NCI-H69 (cell line): ENCODE results near the gene TLCD2.
"Not testable (repeated sequence)": the region's sequence is repeated elsewhere in the genome, so short reads cannot be mapped to it uniquely, and the experiment has no call there.

ENCODE experiments used
- DNase-seq: peaks from one replicate; lab custom pipeline; 2025; lab: John Stamatoyannopoulos, UW

Gene TLCD2

GRCh38 chr17:1686086-1686485 is 24.1 kb downstream of the TLCD2 start:
- DNase-seq, result no peak

GRCh38 chr17:1684378-1685189 is 25.6 kb downstream of the TLCD2 start, which contains the start of gene PRPF8:
TSS of gene PRPF8 (minus strand) at chr17:1684867. CDS start at chr17:1684571, 296 bp downstream.
- peak; percentile 95 for DNase-seq

DNA sequence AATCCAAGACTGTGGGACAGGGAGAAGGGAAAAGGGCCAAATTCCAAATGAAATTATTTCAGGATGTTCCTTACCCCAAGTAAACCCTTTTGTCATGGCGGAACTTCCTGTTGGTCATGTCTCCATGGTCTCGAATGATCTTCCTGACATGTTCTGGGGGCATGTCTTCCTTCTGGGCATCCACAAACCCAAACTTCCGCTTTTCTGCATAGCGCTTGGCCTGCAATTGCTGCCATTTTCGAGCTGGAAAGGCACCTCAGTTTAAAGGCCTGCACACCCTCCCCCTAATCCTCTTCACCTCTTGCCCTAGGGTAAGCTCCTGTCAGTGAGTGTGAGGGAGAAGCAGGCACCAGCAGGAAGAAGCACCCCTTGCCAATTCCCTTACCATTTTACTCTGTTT is 26.7 kb downstream of the TLCD2 start:
- no peak for DNase-seq

GRCh38 chr17:1676401-1676800 is 33.8 kb downstream of the TLCD2 start:
- no peak for DNase-seq

DNA sequence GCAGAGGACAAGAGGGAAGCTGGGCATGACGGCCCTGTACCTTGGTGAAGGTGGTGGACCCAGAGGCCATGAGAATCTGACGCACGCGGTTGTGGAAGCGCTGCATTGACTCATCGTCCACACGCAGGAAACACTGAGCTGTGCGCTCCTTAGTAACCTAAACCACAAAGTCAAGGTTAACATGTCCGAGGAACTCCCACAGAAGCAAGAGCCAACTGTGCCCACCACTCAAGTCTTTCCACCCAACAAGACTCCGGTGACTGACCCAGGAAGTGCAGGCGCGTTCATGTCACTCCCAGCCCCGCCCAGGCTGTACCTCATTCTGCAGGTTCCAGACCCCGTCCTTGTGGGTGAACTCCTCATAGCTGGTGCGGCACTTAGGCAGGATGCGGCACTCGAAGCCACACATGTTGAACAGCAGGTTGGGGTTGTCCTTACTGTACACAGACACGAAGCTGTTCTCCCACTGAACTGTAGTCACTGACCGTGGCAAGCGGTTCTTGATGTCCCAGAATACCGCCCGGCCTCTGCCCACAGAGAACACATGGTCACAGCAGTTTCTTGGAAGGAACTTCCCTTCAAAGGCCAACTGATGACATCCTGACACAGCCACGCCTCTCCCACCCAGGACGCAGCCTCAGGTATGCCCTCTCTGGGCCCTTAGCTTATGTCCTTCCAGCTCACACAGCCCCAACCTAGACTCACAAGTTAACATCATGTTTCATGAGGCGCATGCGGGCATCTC is 37.0 kb downstream of the TLCD2 start:
- DNase-seq, result no peak

GRCh38 chr17:1663934-1664333 is 46.2 kb downstream of the TLCD2 start:
- not testable (repeated sequence) for DNase-seq

GRCh38 chr17:1661045-1661444 is 49.1 kb downstream of the TLCD2 start:
- DNase-seq, result no peak

- no peak for DNase-seq
Measured at GRCh38 chr17:1658100-1658499, 52.1 kb downstream of the TLCD2 start.

GRCh38 chr17:1653735-1654134 is 56.4 kb downstream of the TLCD2 start:
- DNase-seq, result no peak

DNA sequence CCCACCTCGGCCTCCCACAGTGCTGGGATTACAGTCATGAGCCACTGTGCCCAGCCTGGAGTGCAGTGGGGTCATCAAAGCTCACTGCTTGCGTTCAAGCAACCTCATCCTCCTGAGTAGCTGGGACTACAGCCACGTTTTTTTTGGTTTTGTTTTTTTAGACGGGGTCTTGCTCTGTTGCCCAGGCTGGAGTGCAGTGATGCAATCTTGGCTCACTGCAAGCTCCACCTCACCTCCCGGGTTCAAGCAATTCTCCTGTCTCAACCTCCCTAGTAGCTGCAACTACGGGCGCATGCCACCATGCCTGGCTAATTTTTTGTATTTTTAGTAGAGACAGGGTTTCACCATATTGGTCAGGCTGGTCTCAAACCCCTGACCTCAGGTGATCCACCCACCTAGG is 57.4 kb downstream of the TLCD2 start:
- DNase-seq, result not testable (repeated sequence)
